B cell (primary cell): Measurements from ENCODE around the gene RFX3.

ENCODE experiments used
- EZH2 ChIP-seq: IDR thresholded peaks from 2 replicates; pipeline ENCODE4 v1.6.1; 2012; ENCODE audit warnings: borderline replicate concordance, low read depth, mild to moderate bottlenecking, moderate library complexity, low read length; ENCODE audit not compliant: insufficient read depth, poor library complexity, severe bottlenecking
- TF ChIP-seq, protein P1 (sequence below): fragments of 200-600 bp; IDR thresholded peaks from one replicate; pipeline ENCODE4 v1.8.0; 2022; ENCODE audit warnings: antibody characterized with exemption, mild to moderate bottlenecking

DNA sequence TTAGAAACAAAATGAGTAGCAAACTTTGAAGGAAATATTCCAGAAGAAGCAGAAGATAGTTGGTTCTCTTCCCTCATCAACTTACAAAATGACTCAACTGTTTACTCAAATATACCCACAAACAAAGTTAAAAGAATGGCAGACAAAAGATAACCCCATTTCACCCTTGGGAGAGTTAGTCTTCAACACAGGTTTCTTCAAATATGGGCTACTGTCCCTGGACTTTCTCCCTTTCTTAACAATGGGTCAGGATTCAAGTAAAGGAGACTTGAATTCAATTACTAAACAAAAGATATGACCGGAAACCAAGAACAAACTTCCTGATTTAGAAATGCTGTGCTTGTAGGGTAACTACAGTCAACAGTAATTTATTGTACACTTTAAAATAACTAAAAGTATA is 14.2 kb downstream of the RFX3 start:
- no peak for TF ChIP-seq EZH2
- TF ChIP-seq, protein P1, sequence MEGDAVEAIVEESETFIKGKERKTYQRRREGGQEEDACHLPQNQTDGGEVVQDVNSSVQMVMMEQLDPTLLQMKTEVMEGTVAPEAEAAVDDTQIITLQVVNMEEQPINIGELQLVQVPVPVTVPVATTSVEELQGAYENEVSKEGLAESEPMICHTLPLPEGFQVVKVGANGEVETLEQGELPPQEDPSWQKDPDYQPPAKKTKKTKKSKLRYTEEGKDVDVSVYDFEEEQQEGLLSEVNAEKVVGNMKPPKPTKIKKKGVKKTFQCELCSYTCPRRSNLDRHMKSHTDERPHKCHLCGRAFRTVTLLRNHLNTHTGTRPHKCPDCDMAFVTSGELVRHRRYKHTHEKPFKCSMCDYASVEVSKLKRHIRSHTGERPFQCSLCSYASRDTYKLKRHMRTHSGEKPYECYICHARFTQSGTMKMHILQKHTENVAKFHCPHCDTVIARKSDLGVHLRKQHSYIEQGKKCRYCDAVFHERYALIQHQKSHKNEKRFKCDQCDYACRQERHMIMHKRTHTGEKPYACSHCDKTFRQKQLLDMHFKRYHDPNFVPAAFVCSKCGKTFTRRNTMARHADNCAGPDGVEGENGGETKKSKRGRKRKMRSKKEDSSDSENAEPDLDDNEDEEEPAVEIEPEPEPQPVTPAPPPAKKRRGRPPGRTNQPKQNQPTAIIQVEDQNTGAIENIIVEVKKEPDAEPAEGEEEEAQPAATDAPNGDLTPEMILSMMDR = no peak
